Liver (tissue), 9 donors: ENCODE results near the gene PEX11G. TPM values are rescaled to one million over a fixed set of nuclear protein-coding genes. Genes with fewer than 3 reads are reported as not detected.

Experiments used
- DNase-seq: peaks from one replicate; pipeline ENCODE4 v3.0.0-alpha.2; 2017; ENCODE audit warnings: low spot score
- H3K27ac ChIP-seq, 2 donors: one replicate each; pipeline ENCODE4 v1.7.0; 2013; ENCODE audit warnings: inconsistent platforms in 2 of 2, low read length in 2 of 2, control low read depth in 1 of 2, low read depth in 1 of 2, mild to moderate bottlenecking in 1 of 2
- H3K27me3 ChIP-seq, 4 donors: one replicate each; pipeline versions ENCODE4 v1.6.1 to v1.7.0; 2013; ENCODE audit warnings: low read length in 3 of 4, inconsistent platforms in 1 of 4, mild to moderate bottlenecking in 1 of 4, moderate library complexity in 1 of 4; ENCODE audit not compliant: control insufficient read depth in 4 of 4, insufficient read depth in 4 of 4
- H3K36me3 ChIP-seq, 4 donors: one replicate each; pipeline versions ENCODE4 v1.6.1 to v1.7.0; 2013; ENCODE audit warnings: low read length in 3 of 4, mild to moderate bottlenecking in 3 of 4, low read depth in 1 of 4, moderate library complexity in 1 of 4; ENCODE audit not compliant: control insufficient read depth in 4 of 4, insufficient read depth in 3 of 4
- H3K4me1 ChIP-seq, 4 donors: one replicate each; pipeline versions ENCODE4 v1.6.1 to v1.7.0; 2013; ENCODE audit warnings: low read length in 3 of 4, mild to moderate bottlenecking in 3 of 4, moderate library complexity in 1 of 4; ENCODE audit not compliant: control insufficient read depth in 4 of 4, insufficient read depth in 4 of 4
- H3K4me3 ChIP-seq, 3 donors: one replicate each; pipeline versions ENCODE4 v1.6.1 to v1.7.0; 2013; ENCODE audit warnings: low read length in 3 of 3, control low read depth in 1 of 3, low read depth in 1 of 3, mild to moderate bottlenecking in 1 of 3
- H3K9ac ChIP-seq, 2 donors: one replicate each; pipeline ENCODE4 v1.7.0; 2013; ENCODE audit warnings: low read length in 2 of 2, mild to moderate bottlenecking in 2 of 2, moderate library complexity in 2 of 2, control low read depth in 1 of 2, low read depth in 1 of 2
- H3K9me3 ChIP-seq, 4 donors: one replicate each; pipeline versions ENCODE4 v1.6.1 to v1.7.0; 2013; ENCODE audit warnings: low read length in 3 of 4; ENCODE audit not compliant: control insufficient read depth in 4 of 4
- CTCF ChIP-seq: fragments of 150-350 bp; IDR thresholded peaks from 2 replicates; pipeline ENCODE4 v1.5.1; 2017; ENCODE audit warnings: improper control_type of control experiment, low read depth, low read length; ENCODE audit not compliant: missing input control
- EGR1 ChIP-seq, 2 donors: IDR thresholded peaks; 2 replicates each; pipeline ENCODE4 v1.6.1; 2016 to 2018; ENCODE audit warnings: antibody characterized with exemption in 2 of 2, low read depth in 2 of 2
- FOXA1 ChIP-seq: IDR thresholded peaks from 2 replicates; pipeline ENCODE4 v1.6.1; 2016; ENCODE audit warnings: antibody characterized with exemption
- FOXA2 ChIP-seq: IDR thresholded peaks from 2 replicates; pipeline ENCODE4 v1.6.1; 2016; ENCODE audit warnings: antibody characterized with exemption
- GABPA ChIP-seq, 2 donors: IDR thresholded peaks in 1 of 2; conservative IDR thresholded peaks in 1 of 2; 2 replicates each; pipeline ENCODE4 v1.6.1; 2016; ENCODE audit warnings: antibody characterized with exemption in 2 of 2, mild to moderate bottlenecking in 1 of 2, moderate library complexity in 1 of 2
- HNF4G ChIP-seq: IDR thresholded peaks from 2 replicates; pipeline ENCODE4 v1.6.1; 2016; ENCODE audit warnings: antibody characterized with exemption
- JUND ChIP-seq, 2 donors: IDR thresholded peaks; 2 replicates each; pipeline ENCODE4 v1.6.1; 2016; ENCODE audit warnings: antibody characterized with exemption in 2 of 2
- RAD21 ChIP-seq, 2 donors: IDR thresholded peaks; 2 replicates each; pipeline ENCODE4 v1.6.1; 2016; ENCODE audit warnings: antibody characterized with exemption in 2 of 2, mild to moderate bottlenecking in 2 of 2
- SP1 ChIP-seq: IDR thresholded peaks from 2 replicates; pipeline ENCODE4 v1.6.1; 2018; ENCODE audit warnings: antibody characterized with exemption, mild to moderate bottlenecking
- TAF1 ChIP-seq: conservative IDR thresholded peaks from 2 replicates; pipeline ENCODE4 v1.6.1; 2016; ENCODE audit warnings: antibody characterized with exemption, mild to moderate bottlenecking
- YY1 ChIP-seq: IDR thresholded peaks from 2 replicates; pipeline ENCODE4 v1.6.1; 2016; ENCODE audit warnings: antibody characterized with exemption, mild to moderate bottlenecking
- ZBTB33 ChIP-seq: IDR thresholded peaks from 2 replicates; pipeline ENCODE4 v1.6.1; 2016; ENCODE audit warnings: antibody characterized with exemption
- WGBS: extraction: QIAGEN DNeasy Blood & Tissue Kit; methylation state at CpG from one replicate; pipeline ENCODE4 v1.1.7; 2013; 5-methylcytosine and 5-hydroxymethylcytosine counted together
- polyA plus RNA-seq, 2 donors: library from polyadenylated mRNA; stranded (reverse) in 1 of 2; unstranded in 1 of 2; fragments of 200-250 nt in 1 of 2; fragments of >200 nt in 1 of 2; fragmentation: Nextera tagmentation in 1 of 2; extraction: Ambion mirVana in 1 of 2; gene quantifications; one replicate each; pipeline versions ENCODE4 v1.2.1 to v1.2.3, GENCODE V29; 2013 to 2015
- total RNA-seq, 2 donors: library from RNA; depleted of rRNA; stranded (reverse); fragments of >200 nt; gene quantifications; one replicate each; pipeline ENCODE4 v1.2.3, GENCODE V29; 2014
- TF ChIP-seq, protein P1 (sequence below): IDR thresholded peaks from 2 replicates; pipeline ENCODE4 v1.6.1; 2016; ENCODE audit warnings: antibody characterized with exemption, mild to moderate bottlenecking
- donor health status: healthy.
- donor health status: healthy.
- donor health status: healthy.
- donor health status: healthy.
- donor health status: healthy.

PEX11G gene
- total and polyA plus RNA-seq, 4 donors: 1.9 to 10.9 (median 8.2) TPM

- no peaks in the 10 kb centered on the region for H3K4me1 ChIP-seq
- H3K9me3 ChIP-seq: no peaks in the 10 kb centered on the region
- H3K36me3 ChIP-seq: peaks cover 0 to 3% (median 3%) of the 10 kb centered on the region in 4 donors
- TF ChIP-seq EGR1 (IDR thresholded peaks at IDR 0.05; ENCODE audit: low read depth in 2 of 2) (no peak), YY1 (no peak), HNF4G (no peak), CTCF (no peak)
- H3K27ac ChIP-seq: no peak overlapping the region
- 95% methylated on average over 7 of the region's 7 CpGs for whole genome bisulfite sequencing
- DNase-seq: no peak
- H3K9ac ChIP-seq: no peak overlapping the region
- no peaks in the 10 kb centered on the region for H3K27me3 ChIP-seq
- H3K4me3 ChIP-seq: no peak overlapping the region
These were observed 12.6 kb downstream of the PEX11G start for GRCh38 chr19:7476241-7476640.

- no peaks in the 10 kb centered on the region for H3K4me1 ChIP-seq
- H3K9me3 ChIP-seq: no peaks in the 10 kb centered on the region
- H3K27ac ChIP-seq: no peak overlapping the region
- no peaks in the 10 kb centered on the region for H3K27me3 ChIP-seq
- H3K4me3 ChIP-seq: no peak overlapping the region
- TF ChIP-seq RAD21 (IDR thresholded peaks at IDR 0.05): no peak
- no peak for TF ChIP-seq FOXA2
- TF ChIP-seq FOXA1: no peak
- no peak for TF ChIP-seq GABPA (IDR thresholded peaks at IDR 0.05 in 1 of 2, conservative IDR thresholded peaks at IDR 0.05 in 1 of 2)
- TF ChIP-seq, protein P1, sequence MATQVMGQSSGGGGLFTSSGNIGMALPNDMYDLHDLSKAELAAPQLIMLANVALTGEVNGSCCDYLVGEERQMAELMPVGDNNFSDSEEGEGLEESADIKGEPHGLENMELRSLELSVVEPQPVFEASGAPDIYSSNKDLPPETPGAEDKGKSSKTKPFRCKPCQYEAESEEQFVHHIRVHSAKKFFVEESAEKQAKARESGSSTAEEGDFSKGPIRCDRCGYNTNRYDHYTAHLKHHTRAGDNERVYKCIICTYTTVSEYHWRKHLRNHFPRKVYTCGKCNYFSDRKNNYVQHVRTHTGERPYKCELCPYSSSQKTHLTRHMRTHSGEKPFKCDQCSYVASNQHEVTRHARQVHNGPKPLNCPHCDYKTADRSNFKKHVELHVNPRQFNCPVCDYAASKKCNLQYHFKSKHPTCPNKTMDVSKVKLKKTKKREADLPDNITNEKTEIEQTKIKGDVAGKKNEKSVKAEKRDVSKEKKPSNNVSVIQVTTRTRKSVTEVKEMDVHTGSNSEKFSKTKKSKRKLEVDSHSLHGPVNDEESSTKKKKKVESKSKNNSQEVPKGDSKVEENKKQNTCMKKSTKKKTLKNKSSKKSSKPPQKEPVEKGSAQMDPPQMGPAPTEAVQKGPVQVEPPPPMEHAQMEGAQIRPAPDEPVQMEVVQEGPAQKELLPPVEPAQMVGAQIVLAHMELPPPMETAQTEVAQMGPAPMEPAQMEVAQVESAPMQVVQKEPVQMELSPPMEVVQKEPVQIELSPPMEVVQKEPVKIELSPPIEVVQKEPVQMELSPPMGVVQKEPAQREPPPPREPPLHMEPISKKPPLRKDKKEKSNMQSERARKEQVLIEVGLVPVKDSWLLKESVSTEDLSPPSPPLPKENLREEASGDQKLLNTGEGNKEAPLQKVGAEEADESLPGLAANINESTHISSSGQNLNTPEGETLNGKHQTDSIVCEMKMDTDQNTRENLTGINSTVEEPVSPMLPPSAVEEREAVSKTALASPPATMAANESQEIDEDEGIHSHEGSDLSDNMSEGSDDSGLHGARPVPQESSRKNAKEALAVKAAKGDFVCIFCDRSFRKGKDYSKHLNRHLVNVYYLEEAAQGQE: no peak
- no peak for TF ChIP-seq ZBTB33
- TF ChIP-seq TAF1: no peak
- TF ChIP-seq EGR1 (IDR thresholded peaks at IDR 0.05; ENCODE audit: low read depth in 2 of 2): no peak
- no peak for TF ChIP-seq SP1
- no peak for TF ChIP-seq JUND (IDR thresholded peaks at IDR 0.05)
- no peak overlapping the region for H3K9ac ChIP-seq
- 93% methylated on average over 6 of the region's 6 CpGs for WGBS
- DNase-seq: no peak
- H3K36me3 ChIP-seq: peaks cover 0 to 8% (median 3%) of the 10 kb centered on the region in 4 donors
These were observed 13.2 kb downstream of the PEX11G start for GRCh38 chr19:7475665-7476064.
